ENCODE measurements around the gene CANT1.

CANT1 gene

DNA sequence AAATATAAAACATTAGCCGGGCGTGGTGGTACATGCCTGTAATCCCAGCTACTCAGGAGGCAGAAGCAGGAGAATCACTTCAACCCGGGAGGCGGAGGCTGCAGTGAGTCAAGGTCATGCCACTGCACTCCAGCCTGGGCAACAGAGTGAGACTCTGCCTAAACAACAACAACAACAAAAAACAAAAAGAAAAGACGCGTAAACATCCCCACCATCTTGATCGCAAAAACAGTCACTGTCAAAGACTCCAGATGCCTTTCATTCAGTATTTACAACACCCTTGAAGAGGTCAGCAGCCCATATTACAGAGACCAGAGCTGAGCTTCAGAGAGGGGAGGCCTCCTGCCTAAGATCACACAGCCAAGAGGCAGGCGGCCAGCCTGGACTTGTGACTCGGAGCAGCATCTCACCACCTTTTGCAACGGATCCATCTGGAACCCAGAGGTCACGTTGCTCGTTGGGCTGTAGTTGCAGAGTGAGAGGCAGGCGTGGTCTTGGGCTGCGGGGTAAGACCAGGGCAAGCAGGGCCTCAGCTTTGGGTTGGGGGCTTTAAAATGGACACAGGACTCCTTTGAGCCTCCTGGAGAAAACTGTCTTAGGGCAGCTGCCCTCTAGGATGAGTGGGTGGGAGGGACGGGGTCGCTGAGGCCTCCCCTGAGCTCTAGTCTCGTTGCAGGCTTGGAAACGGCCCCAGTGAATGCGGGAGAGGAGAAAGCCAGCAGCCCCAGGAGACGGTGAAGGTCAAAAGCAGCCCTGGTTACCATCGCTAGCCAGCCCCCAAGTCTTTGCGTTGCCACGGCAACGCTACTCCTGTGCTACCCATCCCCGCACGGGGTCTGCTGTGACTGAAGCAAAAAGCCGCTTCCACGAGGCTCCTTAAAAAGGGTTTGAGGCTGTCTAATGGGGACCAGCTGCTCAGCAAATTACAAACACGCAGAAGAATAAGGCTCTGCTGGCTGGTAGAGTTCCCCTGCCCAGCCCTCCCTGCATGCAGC lies 55.9 kb downstream of the CANT1 start:
- no peak for TF ChIP-seq CTCF (IDR thresholded peaks at IDR 0.05; ENCODE audit: low read depth, low read length, missing control alignments)
- DNase-seq (ENCODE audit: extremely low read depth, low read depth): no peak
- no peak overlapping the region for H3K4me3 ChIP-seq (replicated peaks; ENCODE audit: low read depth, low read length)

DNA sequence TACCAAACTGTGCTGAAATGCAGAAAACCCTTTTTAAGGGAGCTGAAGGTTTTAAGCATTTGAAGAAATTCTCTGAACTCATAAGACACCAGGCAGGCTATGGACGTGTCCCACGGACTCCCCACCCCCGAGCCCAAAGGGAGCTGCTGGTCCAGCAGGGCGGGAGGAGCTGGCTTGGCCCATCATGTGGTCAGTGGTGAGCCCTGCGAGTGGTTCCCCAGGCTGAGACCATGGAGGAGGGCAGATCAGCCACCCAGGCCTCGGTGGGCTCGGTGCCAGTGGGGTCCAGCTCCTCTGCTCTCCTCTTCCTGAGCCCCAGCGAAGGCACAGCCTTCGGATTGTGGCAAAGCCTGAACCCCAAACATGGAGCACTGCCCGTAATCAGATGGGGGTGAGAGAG lies 56.9 kb downstream of the CANT1 start:
- TF ChIP-seq CTCF (IDR thresholded peaks at IDR 0.05; ENCODE audit: low read depth, low read length, missing control alignments): no peak
- no peak for DNase-seq (ENCODE audit: extremely low read depth, low read depth)
- no peak overlapping the region for H3K4me3 ChIP-seq (replicated peaks; ENCODE audit: low read depth, low read length)

GRCh38 chr17:78951967-78952551 lies 57.5 kb downstream of the CANT1 start:
- no peak for DNase-seq (ENCODE audit: extremely low read depth, low read depth)
- TF ChIP-seq CTCF (IDR thresholded peaks at IDR 0.05; ENCODE audit: low read depth, low read length, missing control alignments): no peak
- no peak overlapping the region for H3K4me3 ChIP-seq (replicated peaks; ENCODE audit: low read depth, low read length)

GRCh38 chr17:78950870-78951269 lies 58.7 kb downstream of the CANT1 start:
- no peak for DNase-seq (ENCODE audit: extremely low read depth, low read depth)
- no peak for TF ChIP-seq CTCF (IDR thresholded peaks at IDR 0.05; ENCODE audit: low read depth, low read length, missing control alignments)
- H3K4me3 ChIP-seq (replicated peaks; ENCODE audit: low read depth, low read length): no peak overlapping the region

DNA sequence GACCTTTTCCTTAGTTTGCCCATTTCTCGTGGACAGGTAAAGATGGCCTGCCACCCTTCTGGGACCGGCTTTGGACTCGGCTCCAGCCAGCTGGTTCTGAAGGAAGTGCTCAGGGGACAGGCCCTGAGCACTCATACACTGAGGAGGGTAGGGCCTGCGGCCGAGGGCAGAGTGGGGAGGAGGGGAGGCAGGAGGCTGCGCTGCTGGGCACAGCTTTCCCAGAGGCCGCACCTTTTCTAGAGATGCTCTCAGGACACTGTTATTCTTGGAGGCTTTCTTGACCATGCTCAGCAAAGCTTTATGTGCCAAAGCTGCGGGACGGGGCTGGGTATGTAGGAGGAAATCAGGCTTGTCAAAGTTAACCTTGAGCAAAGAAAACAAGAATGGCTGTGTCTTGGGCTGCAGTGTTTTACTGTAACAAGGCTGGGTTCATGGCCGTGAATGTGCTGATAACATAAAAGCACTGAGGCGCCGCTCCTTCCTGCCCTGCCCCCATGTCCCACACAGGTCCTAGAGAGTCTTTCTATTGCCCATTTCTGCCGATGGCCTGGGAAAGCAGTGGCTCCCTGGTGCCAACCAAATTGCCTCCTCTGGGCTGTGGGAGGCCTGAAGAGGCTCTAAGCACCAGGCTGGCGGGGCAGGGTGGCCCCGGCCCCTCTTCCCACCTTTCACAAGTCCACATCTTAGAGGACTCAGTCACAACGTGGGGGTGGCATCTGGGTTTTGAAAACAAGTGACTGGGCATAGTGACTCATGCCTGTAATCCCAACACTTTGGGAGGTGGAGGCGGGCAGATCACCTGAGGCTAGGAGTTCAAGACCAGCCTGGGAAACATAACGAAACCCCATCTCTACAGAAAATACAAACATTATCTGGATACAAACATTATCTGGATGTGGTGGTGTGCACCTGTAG lies 62.1 kb downstream of the CANT1 start:
- no peak for TF ChIP-seq CTCF (IDR thresholded peaks at IDR 0.05; ENCODE audit: low read depth, low read length, missing control alignments)
- H3K4me3 ChIP-seq (replicated peaks; ENCODE audit: low read depth, low read length): no peak overlapping the region
- DNase-seq (ENCODE audit: extremely low read depth, low read depth): no peak

GRCh38 chr17:78946631-78947030 lies 62.9 kb downstream of the CANT1 start:
- DNase-seq (ENCODE audit: extremely low read depth, low read depth): no peak
- no peak for TF ChIP-seq CTCF (IDR thresholded peaks at IDR 0.05; ENCODE audit: low read depth, low read length, missing control alignments)

More at GRCh38 chr17:78946631-78947030, 62.9 kb downstream of the CANT1 start:
- H3K4me3 ChIP-seq (replicated peaks; ENCODE audit: low read depth, low read length): no peak overlapping the region
